Endothelial cell of umbilical vein (primary cell): ENCODE results near the gene HTR7. TPM values are rescaled to one million over a fixed set of nuclear protein-coding genes. Genes with fewer than 3 reads are reported as not detected.
A peak's percentile ranks its signal among the peaks of the same experiment; 100 is the strongest.

Experiments used
- BruUV-seq: library from RNA; stranded (reverse); fragments of 400-500 nt; replicated peaks from 2 replicates; lab custom pipeline; 2021; lab: Mats Ljungman, UMichigan
- CTCF ChIA-PET: fragments of 300-600, 350-600 bp; sonication (Branson Sonifier 250); formaldehyde crosslinking; loops from one replicate; lab custom pipeline; 2021; ENCODE audit warnings: antibody characterized with exemption, inconsistent platforms; lab: Charles Lee
- POLR2A ChIA-PET: fragments of 300-600, 350-600 bp; sonication (Branson Sonifier 250); formaldehyde crosslinking; loops from one replicate; lab custom pipeline; 2021; ENCODE audit warnings: antibody characterized with exemption, inconsistent platforms; lab: Charles Lee
- DNase-seq: peaks from one replicate; pipeline ENCODE4 v3.0.0-alpha.2; 2011; ENCODE audit warnings: low read depth, low spot score
- FAIRE-seq: peaks from 2 replicates; lab custom pipeline; 2011; peaks lifted over from hg19 to GRCh38; lab: Jason Lieb, UNC
- H2AFZ ChIP-seq: 2 replicates; pipeline ENCODE4 v1.6.0; 2012; ENCODE audit warnings: low read depth, low read length, control low read depth, inconsistent platforms
- H3K27ac ChIP-seq: 2 replicates; pipeline ENCODE4 v1.5.1; 2011; ENCODE audit warnings: low read depth, mild to moderate bottlenecking, control low read depth, low read length, moderate library complexity; ENCODE audit not compliant: insufficient read depth
- H3K27me3 ChIP-seq, 2 experiments: 2 replicates each; pipeline versions ENCODE4 v1.6.0 to v1.6.1; 2011; ENCODE audit warnings: low read length in 2 of 2, mixed read lengths in 1 of 2; ENCODE audit not compliant: control insufficient read depth in 2 of 2, insufficient read depth in 2 of 2
- H3K36me3 ChIP-seq, 2 experiments: 2 replicates in 1 of 2; 3 replicates in 1 of 2; pipeline ENCODE4 v1.5.1; 2011; ENCODE audit warnings: low read length in 2 of 2, mild to moderate bottlenecking in 1 of 2, moderate library complexity in 1 of 2; ENCODE audit not compliant: control insufficient read depth in 2 of 2, insufficient read depth in 2 of 2; ENCODE audit errors: extremely low read depth in 1 of 2
- H3K4me1 ChIP-seq: 3 replicates; pipeline ENCODE4 v1.5.1; 2011; ENCODE audit warnings: mild to moderate bottlenecking, low read length; ENCODE audit not compliant: control insufficient read depth, insufficient read depth; ENCODE audit errors: extremely low read depth
- H3K4me2 ChIP-seq: 2 replicates; pipeline ENCODE4 v1.6.1; 2011; ENCODE audit warnings: low read length, control low read depth, mixed read lengths; ENCODE audit not compliant: insufficient read depth
- H3K4me3 ChIP-seq, 3 experiments: fragments of 200-600 bp in 1 of 3; sonication (generic), shearing (Covaris generic) in 1 of 3; replicated peaks in 1 of 3; 2 replicates each; pipeline ENCODE4 v1.5.1; 2011 to 2016; ENCODE audit warnings: control low read depth in 3 of 3, low read length in 3 of 3, mild to moderate bottlenecking in 2 of 3, inconsistent platforms in 1 of 3, low read depth in 1 of 3, moderate library complexity in 1 of 3; ENCODE audit not compliant: insufficient read depth in 1 of 3
- H3K79me2 ChIP-seq: 2 replicates; pipeline ENCODE4 v1.6.0; 2012; ENCODE audit warnings: low read length, inconsistent platforms; ENCODE audit not compliant: control insufficient read depth, insufficient read depth
- H3K9ac ChIP-seq: replicated peaks from 2 replicates; pipeline ENCODE3; 2011; ENCODE audit warnings: low read length, control low read depth; ENCODE audit not compliant: insufficient read depth; ENCODE audit errors: extremely low read depth
- H3K9me1 ChIP-seq: replicated peaks from 3 replicates; pipeline ENCODE4 v1.6.0; 2011; ENCODE audit warnings: mild to moderate bottlenecking, low read length; ENCODE audit not compliant: control insufficient read depth, insufficient read depth; ENCODE audit errors: extremely low read depth
- H3K9me3 ChIP-seq: replicated peaks from 2 replicates; pipeline ENCODE4 v1.5.1; 2012; ENCODE audit warnings: low read length, inconsistent platforms; ENCODE audit not compliant: control insufficient read depth, insufficient read depth
- H4K20me1 ChIP-seq: replicated peaks from 2 replicates; pipeline ENCODE3; 2011; ENCODE audit warnings: mild to moderate bottlenecking, low read length; ENCODE audit not compliant: control insufficient read depth, insufficient read depth; ENCODE audit errors: extremely low read depth
- CTCF ChIP-seq, 2 donors: IDR thresholded peaks; 1 replicate in 1 of 2; 2 replicates in 1 of 2; pipeline ENCODE4 v1.5.1; 2011; ENCODE audit warnings: low read length in 2 of 2, mild to moderate bottlenecking in 2 of 2, moderate library complexity in 2 of 2, control low read depth in 1 of 2, inconsistent platforms in 1 of 2, low read depth in 1 of 2; ENCODE audit not compliant: insufficient read depth in 1 of 2; ENCODE audit errors: extremely low read depth in 1 of 2
- EZH2 ChIP-seq: IDR thresholded peaks from 2 replicates; pipeline ENCODE4 v1.6.1; 2012; ENCODE audit warnings: borderline replicate concordance, low read depth, mild to moderate bottlenecking, moderate library complexity, low read length, inconsistent platforms; ENCODE audit not compliant: severe bottlenecking
- MAX ChIP-seq: IDR thresholded peaks from 2 replicates; pipeline ENCODE4 v1.6.1; 2011; ENCODE audit not compliant: insufficient read depth, insufficient read length
- MYC ChIP-seq: IDR thresholded peaks from one replicate; pipeline ENCODE4 v1.6.1; 2011; ENCODE audit warnings: mild to moderate bottlenecking, low read depth, low read length
- POLR2AphosphoS5 ChIP-seq: IDR thresholded peaks from 2 replicates; pipeline ENCODE4 v1.6.1; 2012; ENCODE audit warnings: low read depth, mild to moderate bottlenecking, control low read depth, low read length, moderate library complexity; ENCODE audit not compliant: insufficient read depth
- dilution Hi-C: fragments of 300-500 bp; cut with MboI; formaldehyde crosslinking; loops from one replicate; pipeline ENCODE4 v1.15.0; 2019; ENCODE audit warnings: low sequenced_read_pairs; ENCODE audit not compliant: extremely low pct_ligation_motif_present
- intact Hi-C: fragments of 100-400 bp; cut with micrococcal nuclease; formaldehyde crosslinking; loops from one replicate; pipeline ENCODE4 v1.10.0; 2022
- polyA plus RNA-seq, 4 experiments: library from polyadenylated mRNA; depleted of rRNA in 3 of 4; stranded (reverse) in 3 of 4; unstranded in 1 of 4; fragments of >200 nt; gene quantifications; 2 replicates each; pipeline versions ENCODE4 v1.2.1 to v1.2.3, GENCODE V29; 2011 to 2012; ENCODE audit warnings: missing spikeins in 1 of 4
- total RNA-seq: library from RNA; stranded (reverse); gene quantifications from 2 replicates; pipeline ENCODE4 v1.2.3, GENCODE V29; 2021

HTR7 gene
- total and polyA plus RNA-seq, 2 donors (not counting 3 experiments of a cell fraction or from before 2014, with no cell fraction given), result 0.01 to 0.22 TPM

- Histone ChIP-seq H3K4me1 (no peaks in the 10 kb centered on the region), H4K20me1 (no peaks in the 10 kb centered on the region), H3K9me3 (no peaks in the 10 kb centered on the region), H3K27me3 (peaks cover 0 to 10% of the 10 kb centered on the region in 2 experiments), H3K27ac (no peak overlapping the region), H2AFZ (no peak overlapping the region), H3K36me3 (no peaks in the 10 kb centered on the region), H3K4me3 (no peak overlapping the region), H3K79me2 (no peaks in the 10 kb centered on the region), H3K9ac (no peak overlapping the region), H3K9me1 (no peaks in the 10 kb centered on the region), H3K4me2 (no peak overlapping the region)
- dilution Hi-C loops, result no loop called here
- intact Hi-C loops, result loop anchor here (1.0 kb wide), 1 partner anchor 84 kb away; no protein-coding TSS in a partner anchor
- FAIRE-seq, result no peak
- DNase-seq, result peak; percentile 26
- ChIA-PET POLR2A (no interaction called here), CTCF (interaction anchor here (1.5 to 2.0 kb wide), 3 partner anchors 8 to 84 kb away, joined by 3 to 10 read pairs (median 5); no protein-coding TSS in a partner anchor)
- TF ChIP-seq MYC (no peak), CTCF (IDR thresholded peaks at IDR 0.05; ENCODE audit: extremely low read depth in 1 of 2, insufficient read depth in 1 of 2, low read depth in 1 of 2, low read length in 2 of 2) (peak; percentile 25 to 31)
- BruUV-seq, result no TSS peak
These were observed 78.3 kb downstream of the HTR7 start for GRCh38 chr10:90779548-90779947.

GRCh38 chr10:90777621-90778020, 80.2 kb downstream of the HTR7 start:
- POLR2A ChIA-PET, result no interaction called here
- no peak overlapping the region for H3K4me2 ChIP-seq
- H3K4me1 ChIP-seq, result no peaks in the 10 kb centered on the region
- no peaks in the 10 kb centered on the region for H3K36me3 ChIP-seq
- no peaks in the 10 kb centered on the region for H3K9me3 ChIP-seq
- no peak for DNase-seq
- intact Hi-C loops, result no loop called here
- dilution Hi-C loops, result no loop called here
- no peaks in the 10 kb centered on the region for H3K79me2 ChIP-seq
- no peak overlapping the region for H3K9ac ChIP-seq
- no peak for FAIRE-seq
- TF ChIP-seq MYC (no peak), EZH2 (no peak), MAX (no peak), CTCF (IDR thresholded peaks at IDR 0.05; ENCODE audit: extremely low read depth in 1 of 2, insufficient read depth in 1 of 2, low read depth in 1 of 2, low read length in 2 of 2) (no peak), POLR2AphosphoS5 (no peak)
- H3K27me3 ChIP-seq, result peaks cover 0 to 3% of the 10 kb centered on the region in 2 experiments
- no peak overlapping the region for H2AFZ ChIP-seq
- CTCF ChIA-PET, result interaction anchor here (1.7 to 2.0 kb wide), 2 partner anchors 10 to 84 kb away, joined by 3 to 10 read pairs; no protein-coding TSS in a partner anchor
- H3K9me1 ChIP-seq, result no peaks in the 10 kb centered on the region
- BruUV-seq, result no TSS peak
- H3K27ac ChIP-seq, result no peak overlapping the region
- no peaks in the 10 kb centered on the region for H4K20me1 ChIP-seq
- H3K4me3 ChIP-seq, result no peak overlapping the region
